ENCODE measurements around the gene CASKIN2. TPM values are rescaled to one million over a fixed set of nuclear protein-coding genes. Genes with fewer than 3 reads are reported as not detected.

Gene CASKIN2
- total RNA-seq, 6 experiments from 2014 or later, result 17.5 to 25.3 (median 21.5) TPM

GRCh38 chr17:75475144-75475835 is 40.0 kb downstream of the CASKIN2 start:
- no peak for DNase-seq
- Mint-ChIP-seq H3K9me3 (no peaks in the 10 kb centered on the region), H3K36me3 (ENCODE audit: low read depth) (0 out of 2 replicates have a peak, but pooled peaks cover 7% of the 10 kb centered on the region), H3K27me3 (ENCODE audit: insufficient read depth) (peaks cover 2% of the 10 kb centered on the region; the same call in 1 of the 2 replicates), H3K4me1 (ENCODE audit: low read depth) (no peaks in the 10 kb centered on the region), H3K4me3 (no peak overlapping the region), H3K27ac (no peak overlapping the region)
- TF ChIP-seq, protein P1, sequence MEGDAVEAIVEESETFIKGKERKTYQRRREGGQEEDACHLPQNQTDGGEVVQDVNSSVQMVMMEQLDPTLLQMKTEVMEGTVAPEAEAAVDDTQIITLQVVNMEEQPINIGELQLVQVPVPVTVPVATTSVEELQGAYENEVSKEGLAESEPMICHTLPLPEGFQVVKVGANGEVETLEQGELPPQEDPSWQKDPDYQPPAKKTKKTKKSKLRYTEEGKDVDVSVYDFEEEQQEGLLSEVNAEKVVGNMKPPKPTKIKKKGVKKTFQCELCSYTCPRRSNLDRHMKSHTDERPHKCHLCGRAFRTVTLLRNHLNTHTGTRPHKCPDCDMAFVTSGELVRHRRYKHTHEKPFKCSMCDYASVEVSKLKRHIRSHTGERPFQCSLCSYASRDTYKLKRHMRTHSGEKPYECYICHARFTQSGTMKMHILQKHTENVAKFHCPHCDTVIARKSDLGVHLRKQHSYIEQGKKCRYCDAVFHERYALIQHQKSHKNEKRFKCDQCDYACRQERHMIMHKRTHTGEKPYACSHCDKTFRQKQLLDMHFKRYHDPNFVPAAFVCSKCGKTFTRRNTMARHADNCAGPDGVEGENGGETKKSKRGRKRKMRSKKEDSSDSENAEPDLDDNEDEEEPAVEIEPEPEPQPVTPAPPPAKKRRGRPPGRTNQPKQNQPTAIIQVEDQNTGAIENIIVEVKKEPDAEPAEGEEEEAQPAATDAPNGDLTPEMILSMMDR (IDR thresholded peaks at IDR 0.05), result no peak

DNA sequence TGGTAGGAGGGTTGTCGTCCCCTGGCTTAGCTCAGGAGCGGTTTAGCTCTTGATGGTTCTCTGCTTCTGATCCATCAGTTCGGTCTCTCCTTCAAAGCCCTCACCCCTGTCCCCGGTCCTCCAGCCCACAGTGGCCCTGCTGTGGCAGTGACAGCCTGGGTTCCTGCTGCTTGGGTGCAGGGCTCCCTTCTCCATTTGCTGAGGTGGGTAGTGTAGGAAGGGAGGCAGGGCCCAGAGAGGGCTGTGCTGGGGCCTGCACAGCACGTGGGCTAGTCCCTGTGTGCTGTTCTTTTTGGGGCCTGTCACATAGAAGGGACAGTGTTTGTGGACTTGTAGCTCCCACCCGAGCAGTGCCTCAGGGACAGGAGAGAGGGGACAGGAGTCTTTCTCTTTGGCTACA is 40.6 kb downstream of the CASKIN2 start:
- no peak for DNase-seq
- TF ChIP-seq, protein P1 (IDR thresholded peaks at IDR 0.05), result no peak
- Mint-ChIP-seq H3K9me3 (no peaks in the 10 kb centered on the region), H3K27me3 (ENCODE audit: insufficient read depth) (peaks cover under 1% of the 10 kb centered on the region; the same call in 1 of the 2 replicates), H3K27ac (no peak overlapping the region), H3K4me3 (no peak overlapping the region), H3K36me3 (ENCODE audit: low read depth) (0 out of 2 replicates have a peak, but pooled peaks cover 7% of the 10 kb centered on the region), H3K4me1 (ENCODE audit: low read depth) (no peaks in the 10 kb centered on the region)

DNA sequence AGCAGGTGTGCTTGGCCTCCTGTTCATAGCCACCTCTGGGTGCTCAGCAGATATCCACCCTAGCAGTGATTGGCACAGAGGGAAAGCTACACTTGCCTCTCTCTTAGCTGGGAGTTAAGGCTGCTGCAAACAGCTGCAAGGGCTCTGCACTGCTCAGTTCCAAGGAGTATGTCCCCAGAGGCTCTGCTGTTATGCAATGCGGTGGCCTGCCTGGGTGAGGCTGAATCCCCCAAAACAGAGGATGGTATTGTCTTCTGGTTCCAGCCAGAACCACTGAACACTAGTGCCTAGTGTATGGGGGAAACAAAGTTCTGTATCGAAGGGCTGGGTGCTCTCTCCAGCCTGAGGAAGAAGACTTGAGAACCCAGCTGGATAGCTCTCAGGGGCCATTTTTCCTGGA is 42.1 kb downstream of the CASKIN2 start:
- TF ChIP-seq, protein P1 (IDR thresholded peaks at IDR 0.05), result no peak
- no peak for DNase-seq
- Mint-ChIP-seq H3K36me3 (ENCODE audit: low read depth) (0 out of 2 replicates have a peak, but pooled peaks cover 7% of the 10 kb centered on the region), H3K27ac (no peak overlapping the region), H3K4me3 (no peak overlapping the region), H3K9me3 (no peaks in the 10 kb centered on the region), H3K27me3 (ENCODE audit: insufficient read depth) (no peaks in the 10 kb centered on the region), H3K4me1 (ENCODE audit: low read depth) (no peaks in the 10 kb centered on the region)

DNA sequence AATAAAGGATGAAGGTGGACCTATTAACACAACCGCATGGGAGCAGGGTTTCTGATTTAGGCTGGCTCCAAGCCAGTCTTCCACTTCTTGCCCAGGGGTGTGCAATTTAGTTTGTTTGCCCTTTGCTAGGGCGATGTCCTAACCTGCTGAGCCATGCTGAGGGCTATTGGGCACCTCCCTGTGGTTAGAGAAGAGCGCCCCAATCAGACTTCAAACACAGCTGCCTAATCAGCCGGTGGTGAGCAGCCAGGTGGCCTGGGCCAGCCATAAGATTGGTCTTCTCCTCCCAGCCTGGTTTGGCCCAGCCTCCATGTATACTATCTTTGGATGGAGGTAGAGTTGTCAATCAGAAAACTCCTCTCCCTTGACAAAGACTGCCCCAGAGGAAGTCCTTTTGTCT is 43.2 kb downstream of the CASKIN2 start:
- DNase-seq, result no peak
- Mint-ChIP-seq H3K4me3 (no peak overlapping the region), H3K27me3 (ENCODE audit: insufficient read depth) (no peaks in the 10 kb centered on the region), H3K4me1 (ENCODE audit: low read depth) (no peaks in the 10 kb centered on the region), H3K27ac (no peak overlapping the region), H3K9me3 (no peaks in the 10 kb centered on the region), H3K36me3 (ENCODE audit: low read depth) (0 out of 2 replicates have a peak, but pooled peaks cover 7% of the 10 kb centered on the region)
- TF ChIP-seq, protein P1 (IDR thresholded peaks at IDR 0.05), result no peak

GRCh38 chr17:75471207-75471606 is 44.1 kb downstream of the CASKIN2 start:
- no peaks in the 10 kb centered on the region for H3K9me3 Mint-ChIP-seq
- no peak overlapping the region for H3K4me3 Mint-ChIP-seq
- TF ChIP-seq, protein P1 (IDR thresholded peaks at IDR 0.05), result no peak
- DNase-seq, result no peak
- no peak overlapping the region for H3K27ac Mint-ChIP-seq
- 0 out of 2 replicates have a peak, but pooled peaks cover 7% of the 10 kb centered on the region for H3K36me3 Mint-ChIP-seq (ENCODE audit: low read depth)
- no peaks in the 10 kb centered on the region for H3K27me3 Mint-ChIP-seq (ENCODE audit: insufficient read depth)
- H3K4me1 Mint-ChIP-seq (ENCODE audit: low read depth), result no peaks in the 10 kb centered on the region

All from HFFc6 (cell line).